ENCODE results near the gene CENPX.

CENPX gene

GRCh38 chr17:82055023-82055964 lies 32.6 kb upstream of the CENPX start:
- no peak for DNase-seq

DNA sequence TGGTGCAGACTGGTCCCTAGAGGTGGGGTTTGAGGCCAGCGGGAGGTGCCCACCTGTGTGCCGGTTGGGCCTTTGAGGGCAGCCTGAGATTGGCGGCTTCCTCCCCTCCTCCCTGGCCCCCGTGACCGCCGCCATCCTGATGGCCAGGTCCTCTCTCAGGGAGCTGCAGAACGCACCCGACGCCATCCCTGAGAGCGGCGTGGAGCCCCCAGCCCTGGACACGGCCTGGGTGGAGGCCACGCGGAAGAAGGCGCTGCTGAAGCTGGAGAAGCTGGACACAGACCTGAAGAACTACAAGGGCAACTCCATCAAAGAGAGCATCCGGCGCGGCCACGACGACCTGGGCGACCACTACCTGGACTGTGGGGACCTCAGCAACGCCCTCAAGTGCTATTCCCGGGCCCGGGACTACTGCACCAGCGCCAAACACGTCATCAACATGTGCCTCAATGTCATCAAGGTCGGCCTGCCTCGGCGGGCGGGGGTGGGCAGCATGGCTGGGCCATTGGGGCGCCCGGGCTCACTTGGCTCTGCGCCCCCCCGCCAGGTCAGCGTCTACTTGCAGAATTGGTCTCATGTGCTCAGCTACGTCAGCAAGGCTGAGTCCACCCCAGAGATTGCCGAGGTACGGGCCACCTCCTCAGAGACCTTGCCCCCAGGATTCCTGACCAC lies 31.8 kb upstream of the CENPX start:
- DNase-seq, result no peak

DNA sequence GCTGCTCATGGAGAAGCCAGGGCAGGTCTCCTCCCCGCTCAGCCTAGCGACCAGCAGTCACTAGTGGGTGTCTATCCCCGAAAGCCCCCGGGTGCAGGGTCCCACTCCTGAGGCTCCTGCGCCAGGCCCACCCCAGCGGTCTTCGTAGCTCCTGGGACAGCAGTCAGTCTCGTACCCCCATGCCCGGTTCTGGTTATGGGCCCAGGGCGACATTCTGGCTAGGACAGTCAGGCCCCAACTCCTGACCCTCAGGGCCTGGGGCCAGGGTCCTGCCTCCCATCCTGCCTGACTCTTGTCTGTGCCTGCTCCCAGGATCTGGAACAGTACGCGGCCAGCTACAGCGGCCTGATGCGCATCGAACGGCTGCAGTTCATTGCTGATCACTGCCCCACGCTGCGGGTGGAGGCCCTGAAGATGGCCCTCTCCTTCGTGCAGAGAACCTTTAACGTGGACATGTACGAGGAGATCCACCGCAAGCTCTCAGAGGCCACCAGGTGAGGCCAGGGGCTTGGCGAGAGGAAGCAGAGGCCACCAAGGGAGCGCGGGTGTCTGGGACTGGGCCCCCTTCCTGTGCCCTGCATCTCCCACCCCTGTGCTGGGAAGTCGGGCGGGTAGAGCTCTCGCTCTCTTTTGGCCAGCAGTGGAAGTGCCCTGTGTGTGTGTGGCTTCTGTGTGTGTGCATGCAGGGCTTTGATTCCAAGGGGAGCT lies 31.0 kb upstream of the CENPX start:
- no peak for DNase-seq

GRCh38 chr17:82053130-82053529 lies 30.5 kb upstream of the CENPX start:
- no peak for DNase-seq

- no peak for DNase-seq
These were observed 30.0 kb upstream of the CENPX start for GRCh38 chr17:82052638-82053059.

- DNase-seq, result peak in 50 of 56 donors; percentile 8 to 83 (median 52)
These were observed 29.3 kb upstream of the CENPX start, which contains the start of the genes GPS1 and RFNG for GRCh38 chr17:82051776-82052637. TSS of gene GPS1 (plus strand) at chr17:82051898. CDS start at chr17:82051932, 34 bp downstream. TSS of gene RFNG (minus strand) at chr17:82051811. CDS start at chr17:82051766, 45 bp downstream.

DNA sequence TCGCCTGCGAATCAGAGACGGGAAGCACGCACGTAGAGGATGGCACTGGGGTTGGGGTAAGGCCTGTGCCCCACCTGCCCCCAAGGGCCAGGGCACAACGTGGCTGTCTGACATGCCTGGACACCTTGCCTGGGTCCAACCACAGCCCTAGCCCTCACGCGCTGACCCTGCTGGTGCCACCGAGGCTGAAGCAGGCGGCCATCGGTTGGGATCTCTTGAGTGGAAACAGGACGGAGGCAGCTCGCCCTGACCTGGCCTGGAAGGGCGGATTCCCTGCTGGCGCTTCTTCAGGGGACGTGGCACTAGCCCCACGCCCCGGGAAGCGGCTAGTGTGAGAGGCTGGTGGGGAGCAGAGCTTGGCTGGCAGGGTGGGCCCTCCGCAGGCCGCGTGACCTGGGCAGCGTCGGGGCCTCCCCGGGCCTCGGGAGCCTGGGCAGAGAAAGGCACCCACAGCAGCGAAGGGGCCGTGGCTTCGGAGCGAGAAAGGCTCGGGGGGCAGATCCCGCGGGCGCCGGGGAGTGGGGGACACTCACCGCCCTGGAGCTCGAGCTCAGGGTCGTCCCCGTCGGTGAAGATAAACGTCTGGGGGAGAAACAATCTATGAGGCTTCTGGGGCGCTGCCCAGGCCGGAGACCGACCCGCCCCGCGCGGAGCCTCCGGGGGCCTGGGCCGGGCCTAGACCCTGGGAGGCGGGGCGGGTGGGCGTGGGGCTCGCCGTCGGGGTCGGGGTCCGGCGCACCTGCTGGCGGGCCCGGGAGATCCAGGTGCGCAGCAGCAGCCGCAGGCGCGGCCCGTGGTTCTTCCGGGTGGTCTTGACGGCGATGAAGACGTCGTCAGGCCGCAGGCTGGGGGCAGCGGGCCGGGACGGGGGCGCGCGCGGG lies 28.3 kb upstream of the CENPX start:
- DNase-seq, result no peak

- DNase-seq, result no peak
These were observed 27.6 kb upstream of the CENPX start for GRCh38 chr17:82050152-82050760.

DNA sequence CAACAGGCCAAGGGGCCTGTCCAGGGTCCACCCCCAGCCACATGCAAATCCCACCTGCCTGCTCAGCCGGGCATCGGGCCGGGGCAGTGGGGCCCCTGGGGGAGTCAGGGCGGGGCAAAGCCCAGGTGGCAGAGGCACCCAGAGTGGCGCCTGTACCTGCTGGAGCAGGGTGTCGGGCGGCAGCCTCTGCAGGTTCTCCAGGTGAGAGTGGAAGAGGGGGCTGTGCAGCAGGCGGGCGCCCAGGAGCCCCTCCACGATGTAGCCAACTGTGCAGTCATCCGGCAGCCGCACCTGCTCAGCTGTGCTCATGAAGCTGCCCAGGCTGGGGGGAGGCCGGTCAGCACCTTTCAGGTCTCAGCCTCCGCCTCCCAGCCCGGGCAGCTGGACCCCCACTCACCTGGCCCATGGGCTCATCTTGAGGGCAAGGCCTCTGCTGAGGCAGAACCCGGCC lies 26.9 kb upstream of the CENPX start:
- no peak for DNase-seq

DNA sequence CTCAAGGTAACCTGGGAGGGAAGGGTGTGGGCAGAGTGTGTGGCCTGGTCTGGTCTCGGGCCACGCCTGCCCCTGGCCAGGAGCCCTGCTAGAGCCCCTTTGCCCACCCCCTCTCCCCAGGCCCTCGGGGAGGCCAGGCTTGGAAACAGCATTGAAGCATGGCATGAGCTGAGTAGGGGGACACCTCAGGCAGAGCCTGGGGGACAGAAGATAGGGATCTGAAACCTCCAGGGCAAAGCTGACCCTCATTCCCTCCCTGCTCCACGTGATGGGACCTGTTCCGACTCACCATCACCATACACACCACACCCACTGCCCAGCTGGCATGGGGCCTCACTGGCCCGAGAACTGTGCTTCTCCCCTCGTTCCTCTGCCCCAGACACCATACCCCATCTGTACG lies 26.4 kb upstream of the CENPX start:
- DNase-seq, result no peak

GRCh38 chr17:82048571-82048971 lies 25.9 kb upstream of the CENPX start:
- DNase-seq, result no peak

DNA sequence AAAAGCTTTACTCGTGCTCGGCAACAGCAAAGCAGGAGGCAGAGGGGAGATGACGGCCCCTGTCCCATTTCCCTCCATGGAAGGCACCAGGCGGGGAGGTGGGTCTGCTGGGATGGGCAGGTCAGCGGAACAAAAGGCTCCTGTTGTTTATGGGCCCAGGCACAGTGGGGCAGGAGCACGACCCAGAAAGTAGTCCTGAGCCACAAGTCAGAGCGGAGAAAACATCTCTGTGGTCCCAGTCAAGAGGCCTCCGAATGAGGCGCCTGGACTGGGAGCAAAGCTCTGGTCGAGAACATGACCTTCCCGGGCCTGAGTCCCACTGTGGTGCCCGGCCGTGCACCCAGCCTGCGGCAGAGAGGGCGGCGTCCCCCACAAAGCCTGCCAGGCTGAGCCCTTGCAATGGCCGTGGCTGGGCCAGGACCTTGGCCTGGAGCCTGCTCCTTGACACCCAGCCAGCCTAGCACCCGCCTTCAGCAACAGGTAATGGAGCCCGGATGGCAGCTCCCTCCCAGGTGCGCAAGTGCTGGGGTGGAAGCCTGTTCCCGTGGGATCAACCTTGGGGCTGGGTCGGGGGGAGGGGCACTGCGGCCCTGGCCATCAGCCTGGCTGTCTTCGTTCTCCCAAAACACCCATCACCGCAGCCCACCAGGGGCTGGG lies 25.4 kb upstream of the CENPX start:
- DNase-seq, result no peak

DNA sequence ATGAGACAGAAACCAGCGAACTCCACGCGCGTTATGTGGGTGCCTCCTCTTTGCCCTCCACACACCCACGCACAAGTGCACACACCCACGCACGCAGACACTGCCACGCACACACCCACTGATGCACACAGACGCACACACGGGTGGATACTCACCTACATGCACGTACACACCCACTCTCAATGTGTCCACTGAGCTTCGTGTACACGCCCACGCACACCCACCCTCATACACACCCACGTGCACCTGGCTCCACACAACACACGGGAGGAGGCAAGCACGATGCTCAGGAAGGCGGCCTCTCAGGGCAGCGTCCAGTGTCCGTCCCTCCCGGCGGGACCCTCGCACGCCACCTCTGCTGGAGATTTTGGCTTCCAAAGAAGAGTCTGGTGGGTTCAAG lies 24.7 kb upstream of the CENPX start:
- DNase-seq, result no peak

DNA sequence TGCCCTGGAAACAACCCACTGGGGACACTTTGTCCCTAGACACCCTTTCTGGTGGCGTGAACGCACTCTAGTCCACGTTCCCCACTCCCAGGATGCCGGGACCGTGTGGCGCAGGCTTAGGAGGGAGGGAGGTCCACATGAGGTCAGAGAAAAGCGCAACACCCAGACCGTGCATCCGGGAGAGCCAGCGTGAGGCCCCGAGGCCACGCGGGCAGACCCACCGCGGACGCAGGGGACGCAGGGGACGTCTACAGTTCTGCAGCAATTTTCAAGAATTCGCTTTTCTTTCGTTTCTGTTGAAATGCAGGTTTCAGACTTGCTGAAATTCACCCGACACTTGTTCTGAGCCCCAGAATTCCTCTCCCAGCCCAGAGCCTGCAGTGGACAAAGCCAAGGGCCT lies 24.2 kb upstream of the CENPX start:
- DNase-seq, result no peak

DNA sequence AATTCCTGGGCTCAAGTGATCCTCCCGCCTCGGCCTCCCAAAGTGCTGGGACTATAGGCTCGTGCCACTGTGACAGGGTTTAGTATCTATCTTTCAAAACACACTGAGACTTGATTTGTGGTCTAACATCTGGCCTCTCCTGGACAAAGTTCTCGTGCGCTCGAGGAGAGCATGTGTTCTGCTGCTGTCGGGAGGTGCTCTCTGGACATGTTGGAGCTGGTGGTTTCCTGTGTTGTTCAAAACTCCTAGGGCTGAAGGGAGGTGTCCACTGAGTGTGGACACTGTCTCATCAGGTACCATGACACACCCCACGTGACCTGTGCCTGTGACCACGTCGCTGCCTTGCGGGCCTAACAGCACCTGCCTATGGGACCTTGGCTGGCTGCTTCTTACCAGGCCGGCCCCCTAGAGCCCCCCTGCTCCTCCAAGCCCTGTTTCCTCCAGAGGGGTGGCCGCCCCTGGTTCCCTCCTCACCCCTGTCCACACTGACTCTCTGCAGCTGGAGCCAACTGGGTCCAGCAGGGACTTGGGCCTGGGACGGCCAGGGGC lies 23.3 kb upstream of the CENPX start:
- DNase-seq, result no peak

DNA sequence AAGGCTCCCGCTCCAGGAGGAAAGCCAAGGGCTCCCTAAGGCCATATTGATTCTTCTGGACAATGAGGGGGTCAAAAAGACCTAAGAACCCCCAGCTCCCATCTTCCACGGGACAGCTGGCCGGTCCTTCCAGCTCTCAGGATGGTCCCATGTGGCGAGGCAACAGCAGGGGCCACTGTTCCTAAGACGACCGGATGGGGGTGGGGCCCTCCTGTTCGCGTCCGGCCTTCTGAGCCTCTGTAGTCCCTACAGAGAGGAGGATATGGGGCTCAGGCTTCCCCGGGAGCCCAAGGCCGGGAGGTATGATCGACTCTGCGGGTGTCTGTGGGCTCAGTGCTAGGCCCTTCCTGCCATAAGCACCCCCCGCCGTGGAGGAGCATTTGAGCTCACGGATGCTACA lies 20.8 kb upstream of the CENPX start:
- DNase-seq, result no peak

DNA sequence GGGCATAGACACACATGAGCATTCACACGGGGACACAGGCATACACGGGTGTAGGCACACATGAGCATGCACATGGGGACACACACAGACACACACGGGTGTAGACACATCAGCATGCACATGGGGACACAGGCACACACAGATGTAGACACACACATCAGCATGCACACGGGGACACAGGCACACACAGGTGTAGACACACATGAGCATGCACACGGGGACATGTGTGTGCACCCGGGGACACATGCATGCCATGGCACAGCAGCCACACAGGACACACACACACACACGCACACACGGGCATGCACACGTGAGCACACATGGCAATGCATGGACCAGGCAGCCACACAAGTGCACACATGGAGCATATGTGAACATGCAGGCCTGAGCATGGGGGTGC lies 20.0 kb upstream of the CENPX start:
- no peak for DNase-seq

DNA sequence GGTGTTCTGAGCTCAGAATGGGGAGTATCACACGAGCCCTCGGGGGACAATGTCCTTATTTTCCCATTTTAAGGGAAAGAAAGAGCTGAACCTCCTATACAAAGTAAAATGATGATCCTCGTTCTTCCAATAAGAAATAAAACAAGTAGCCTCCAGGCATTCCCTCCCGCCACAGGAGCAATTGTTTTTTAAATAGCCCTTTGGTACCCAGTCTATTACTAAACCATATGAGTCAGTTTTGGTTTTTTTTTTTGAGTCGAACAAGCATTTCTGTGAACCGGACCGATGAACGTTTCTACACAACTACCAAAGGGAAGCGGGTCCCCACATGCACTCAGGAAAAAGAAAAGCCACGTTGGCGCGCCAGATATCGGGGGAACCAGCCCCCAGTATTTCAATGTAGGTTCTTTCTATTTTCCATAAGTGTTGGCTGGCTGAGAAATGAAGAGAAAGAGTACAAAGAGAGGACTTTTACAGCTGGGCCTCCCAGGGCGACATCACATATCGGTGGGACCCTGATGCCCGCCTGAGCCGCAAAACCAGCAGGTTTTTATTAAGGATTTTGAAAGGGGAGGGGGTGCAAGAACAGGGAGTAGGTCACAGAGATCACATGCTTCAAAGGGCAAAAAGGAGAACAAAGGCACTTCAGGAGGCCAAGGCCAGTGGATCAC lies 18.6 kb upstream of the CENPX start:
- no peak for DNase-seq

All from amygdala (tissue), 56 donors.